SK-N-DZ (cell line): ENCODE data around the gene PGBD5.

Experiments used
- DNase-seq: peaks from one replicate; pipeline ENCODE4 v3.0.0-alpha.2; 2015; ENCODE audit warnings: low spot score

PGBD5 gene

GRCh38 chr1:230265200-230266115 lies 160.7 kb downstream of the PGBD5 start:
- no peak for DNase-seq
